NCI-H187 treated with DMSO at 0.1 percent for 48 hours (cell line): Measurements from ENCODE around the gene FARS2.
A peak's percentile ranks its signal among the peaks of the same experiment; 100 is the strongest.
"Not testable (repeated sequence)": the region's sequence is repeated elsewhere in the genome, so short reads cannot be mapped to it uniquely, and the experiment has no call there.

Source experiments
- DNase-seq: peaks from one replicate; lab custom pipeline; 2025; lab: John Stamatoyannopoulos, UW

FARS2 gene

DNA sequence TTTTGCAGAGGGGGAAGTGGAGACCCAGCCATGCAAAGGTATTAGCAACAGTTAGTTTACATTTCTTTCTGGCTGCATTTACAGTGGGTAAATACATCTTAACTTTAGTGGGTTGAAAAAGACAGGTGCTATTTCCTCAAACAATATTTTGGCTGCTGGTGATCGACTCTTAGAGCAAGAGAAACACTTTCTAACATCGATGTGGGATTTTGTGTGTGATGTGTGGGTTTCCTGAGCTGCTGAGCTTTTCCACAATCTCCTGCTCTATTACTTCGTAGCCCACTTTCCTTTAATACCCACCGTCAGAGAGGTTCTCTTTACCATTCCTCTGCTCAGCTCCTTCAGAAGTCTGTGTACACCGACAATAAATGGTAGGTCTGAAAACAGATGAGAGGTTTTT is 406.4 kb downstream of the FARS2 start:
- DNase-seq = no peak

DNA sequence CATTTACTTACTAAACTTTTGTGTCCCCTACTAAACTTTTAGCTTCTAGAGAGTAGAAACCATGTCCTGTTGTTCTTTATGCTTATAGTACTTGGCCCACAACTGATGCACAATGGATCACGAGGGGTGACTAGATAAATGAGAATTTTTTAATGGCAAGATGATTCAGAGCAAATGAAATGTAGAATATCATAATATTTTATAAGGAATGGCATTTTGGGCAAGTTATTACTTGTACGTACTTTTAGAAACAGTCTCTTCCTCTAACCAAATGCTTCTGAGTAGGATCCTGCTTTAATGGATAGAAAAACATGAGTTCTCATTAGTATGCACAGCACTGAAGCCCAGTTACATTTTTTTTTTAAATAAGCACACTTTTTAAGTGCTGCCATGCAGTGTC is 409.1 kb downstream of the FARS2 start:
- DNase-seq = no peak

DNA sequence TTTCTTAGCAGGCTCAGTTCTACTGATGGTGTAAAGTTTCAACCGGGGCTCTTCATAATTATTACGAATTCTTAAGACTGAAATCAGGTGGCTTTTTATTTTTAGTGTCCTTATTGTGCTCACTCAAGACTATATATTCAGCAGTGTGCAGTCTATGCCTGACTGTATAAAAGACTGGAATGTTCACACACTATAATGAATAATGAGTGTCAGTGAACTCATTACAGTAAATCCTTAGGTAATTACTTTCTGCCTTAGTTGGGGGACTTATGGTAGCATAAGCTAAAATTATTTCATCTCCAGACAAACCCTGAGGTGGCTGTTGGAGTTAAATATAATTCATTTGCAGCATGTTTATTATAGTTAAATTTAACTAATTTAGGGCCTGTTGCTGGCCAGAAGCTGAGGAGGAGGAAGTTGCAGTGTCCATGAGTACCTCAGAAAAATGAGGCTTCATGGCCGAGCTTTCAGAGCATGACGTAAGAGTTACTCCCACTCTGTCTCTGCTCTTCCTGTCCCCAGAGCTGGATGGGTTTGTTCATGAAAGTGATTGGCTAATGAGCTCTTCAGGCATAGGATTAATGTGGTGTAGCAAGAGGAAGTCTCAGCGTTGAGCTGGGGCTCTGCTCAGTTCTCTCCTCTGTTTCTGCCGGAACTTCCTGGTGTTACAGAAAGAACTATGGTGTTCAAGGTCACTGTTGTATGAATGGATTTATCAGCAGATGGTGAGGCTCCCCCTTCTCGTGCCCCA is 409.7 kb downstream of the FARS2 start:
- DNase-seq = peak; percentile 9

DNA sequence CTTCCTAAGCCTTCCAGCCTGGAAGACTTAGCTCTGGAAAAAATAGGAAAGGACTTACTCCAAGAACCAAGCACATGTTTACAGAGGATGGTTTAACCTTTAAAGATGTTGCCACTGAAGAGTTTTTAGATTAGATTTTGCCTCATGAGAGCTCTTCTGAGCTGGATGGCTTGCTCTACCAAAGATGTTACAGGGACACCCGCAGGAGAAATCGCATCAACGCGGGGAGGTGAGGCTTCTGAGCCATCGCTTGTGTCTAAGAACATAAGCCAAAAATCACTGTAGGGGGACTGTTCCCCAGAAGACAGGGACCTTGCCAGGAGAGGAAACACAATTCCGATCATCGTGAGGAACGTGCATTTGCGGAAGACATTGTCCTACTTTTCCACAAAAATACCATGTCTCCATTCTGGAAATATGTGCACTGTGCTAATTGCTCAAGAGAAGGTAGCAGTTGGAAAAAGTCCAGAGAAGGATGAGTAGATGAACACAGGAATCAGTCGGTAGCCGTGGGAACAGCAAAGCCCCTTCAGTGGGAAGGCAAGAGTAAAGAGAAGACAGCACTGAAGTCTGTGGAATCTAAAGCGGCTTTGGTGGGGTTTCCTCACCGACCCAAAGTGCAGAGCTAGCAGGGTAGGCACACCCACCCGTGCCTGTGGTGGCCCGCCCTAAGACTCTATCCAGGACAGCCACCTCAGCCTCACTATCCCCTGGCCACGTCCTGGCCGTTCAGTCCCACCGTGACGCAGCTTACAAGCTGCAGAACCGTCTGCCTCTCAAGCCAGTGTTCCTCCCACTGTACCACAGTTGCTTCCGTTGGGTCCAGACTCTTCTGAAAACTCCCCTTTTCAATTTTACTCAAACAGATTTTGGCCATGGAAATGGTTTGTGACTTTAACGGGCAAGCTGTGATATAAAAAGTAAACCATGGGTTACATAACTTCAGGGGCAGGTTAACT is 410.6 kb downstream of the FARS2 start:
- DNase-seq = no peak

DNA sequence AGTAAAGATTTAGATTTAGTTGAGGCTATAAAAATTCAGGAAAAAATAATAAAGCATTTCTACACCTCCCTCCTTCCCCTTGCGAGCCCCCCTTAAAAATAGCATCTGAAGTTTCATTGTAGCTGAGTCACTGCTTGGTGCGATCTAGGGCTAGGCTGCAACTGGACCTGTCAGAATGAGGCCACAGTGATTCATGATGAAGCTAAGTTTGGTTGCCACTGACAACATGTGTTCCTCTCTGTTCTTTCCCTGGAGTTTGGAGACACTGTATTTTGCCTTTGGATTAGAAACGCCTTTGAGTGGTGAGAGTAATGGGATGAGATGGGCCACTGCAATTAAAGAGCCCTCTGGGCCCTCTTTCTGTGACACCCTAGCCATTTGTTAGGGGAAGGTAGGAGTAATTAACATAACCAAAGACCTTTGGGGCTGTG is 411.3 kb downstream of the FARS2 start:
- DNase-seq = no peak

DNA sequence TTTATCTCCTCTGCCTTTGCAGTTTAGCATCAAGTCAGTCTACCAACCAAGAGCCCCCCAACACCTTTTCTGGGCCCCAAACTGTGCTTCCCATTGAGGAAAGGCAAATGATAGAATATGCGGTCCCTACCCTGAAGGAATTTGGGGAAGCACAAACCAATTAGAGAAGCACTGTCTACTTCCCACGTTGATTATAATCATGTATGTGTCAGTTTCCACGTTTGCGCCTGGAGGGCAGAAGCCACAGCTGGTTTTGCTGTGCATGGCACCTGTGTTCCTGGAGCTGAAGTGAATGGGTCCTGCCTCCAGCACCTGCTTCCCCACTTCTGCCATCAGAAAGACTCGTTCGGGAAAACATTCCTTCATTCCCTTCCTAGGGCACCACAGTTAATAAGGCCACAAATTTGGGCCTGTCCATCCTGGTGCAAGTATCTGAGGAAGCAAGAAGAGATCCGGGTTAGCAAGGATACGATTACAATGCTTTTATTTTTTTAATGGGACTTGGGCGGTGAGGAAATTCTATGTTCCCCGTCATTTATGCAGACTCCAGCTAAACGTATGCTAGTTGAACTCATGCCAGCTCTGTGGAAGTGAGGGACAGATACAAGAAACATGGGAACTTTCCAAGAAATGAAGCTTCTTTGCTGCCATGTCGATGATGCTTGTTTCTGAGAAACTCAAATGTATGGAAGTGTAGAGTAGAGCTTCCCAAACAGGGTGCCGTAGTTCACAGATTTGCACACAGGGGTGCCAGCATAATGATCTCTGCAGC is 411.9 kb downstream of the FARS2 start:
- DNase-seq = no peak

DNA sequence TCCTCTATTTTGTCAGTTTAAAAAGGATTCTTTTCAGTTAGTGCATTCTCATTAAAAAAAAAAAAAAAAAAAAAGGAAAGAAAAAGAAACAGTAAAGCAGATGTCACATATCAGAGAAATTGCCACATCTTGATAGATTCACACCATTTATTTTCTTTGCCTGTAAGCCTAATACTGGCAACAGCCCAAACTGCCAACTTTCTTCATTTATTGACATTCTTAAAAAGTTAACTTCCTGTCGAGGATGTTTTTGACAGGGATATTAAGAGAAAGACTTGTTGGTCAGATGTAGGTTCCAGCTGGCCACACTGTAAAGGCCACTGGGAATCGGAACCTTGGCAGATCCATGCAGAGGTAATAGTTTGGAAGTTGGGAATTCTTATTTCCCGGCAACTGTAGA is 412.8 kb downstream of the FARS2 start:
- no peak for DNase-seq

DNA sequence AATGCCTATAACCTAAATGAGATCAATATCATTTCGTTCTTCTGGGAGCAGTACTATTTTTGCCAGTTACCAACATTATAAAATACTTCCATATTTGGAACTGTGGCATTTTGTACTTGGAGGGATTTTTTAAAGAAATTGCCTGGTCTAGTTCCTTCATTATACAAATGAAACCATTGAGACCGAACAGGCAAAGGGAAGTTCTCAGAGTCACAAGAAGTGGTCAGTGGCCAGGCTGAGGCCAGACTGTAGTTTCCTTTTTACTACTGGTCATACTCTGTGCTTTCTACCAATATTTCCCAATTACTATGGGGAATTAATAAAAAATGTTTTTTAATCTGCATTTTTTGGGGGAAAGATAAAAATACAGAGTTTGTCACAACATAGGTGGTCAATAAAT is 413.4 kb downstream of the FARS2 start:
- no peak for DNase-seq

DNA sequence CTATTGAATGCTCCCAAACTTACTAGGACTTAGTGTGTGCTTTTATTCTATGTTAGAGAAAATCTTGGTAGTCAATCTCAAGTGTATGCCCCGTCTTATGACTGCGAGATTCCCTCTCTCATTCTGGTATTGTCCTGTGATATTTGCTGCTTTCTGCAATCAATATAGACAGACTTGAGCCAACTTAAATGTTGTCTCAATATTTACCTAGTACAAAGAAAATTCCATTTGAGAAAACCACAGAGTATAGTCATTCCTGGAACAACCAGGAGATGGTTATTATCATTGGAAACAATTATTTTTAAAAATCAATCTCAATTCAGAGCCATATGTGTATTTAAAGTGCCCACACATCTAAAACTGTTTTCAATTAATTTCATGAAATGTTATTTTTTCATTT is 415.4 kb downstream of the FARS2 start:
- DNase-seq = no peak

DNA sequence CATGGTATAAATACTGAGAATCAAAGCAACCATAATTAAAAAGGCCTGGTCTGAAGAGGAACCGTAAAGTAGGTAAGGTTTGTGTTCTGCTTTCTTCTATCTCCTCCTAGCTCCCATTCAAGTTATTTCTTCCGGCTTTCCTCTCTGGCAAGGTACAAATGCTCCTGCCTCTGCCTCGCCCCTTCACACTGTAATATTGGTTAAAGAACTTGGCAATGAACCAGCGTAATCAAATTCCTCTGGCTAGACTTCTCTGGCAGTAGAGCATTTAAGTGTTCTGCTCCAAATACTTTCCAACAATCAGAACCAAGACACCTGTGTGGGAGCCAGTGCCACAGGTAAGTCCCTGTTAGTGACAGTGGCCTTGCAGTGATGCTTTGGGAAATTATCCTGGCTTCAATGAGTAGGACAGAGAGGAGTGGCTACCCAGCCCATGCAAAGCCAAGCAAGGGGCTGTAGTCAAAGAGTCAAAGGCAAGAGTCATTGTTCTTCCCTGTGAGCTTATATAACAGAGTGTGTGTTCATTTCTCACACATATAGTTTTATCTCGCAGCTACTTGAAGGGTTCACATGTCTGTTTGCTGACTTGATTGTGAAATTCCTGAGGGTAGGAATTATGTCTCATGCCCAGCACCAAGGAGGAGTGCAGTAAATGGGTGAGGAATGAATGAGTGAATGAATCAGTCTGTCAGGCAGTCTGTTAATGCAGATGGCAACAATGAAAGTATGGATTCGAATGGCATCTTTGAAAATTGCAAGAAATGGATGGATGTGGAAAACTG is 416.1 kb downstream of the FARS2 start:
- no peak for DNase-seq

DNA sequence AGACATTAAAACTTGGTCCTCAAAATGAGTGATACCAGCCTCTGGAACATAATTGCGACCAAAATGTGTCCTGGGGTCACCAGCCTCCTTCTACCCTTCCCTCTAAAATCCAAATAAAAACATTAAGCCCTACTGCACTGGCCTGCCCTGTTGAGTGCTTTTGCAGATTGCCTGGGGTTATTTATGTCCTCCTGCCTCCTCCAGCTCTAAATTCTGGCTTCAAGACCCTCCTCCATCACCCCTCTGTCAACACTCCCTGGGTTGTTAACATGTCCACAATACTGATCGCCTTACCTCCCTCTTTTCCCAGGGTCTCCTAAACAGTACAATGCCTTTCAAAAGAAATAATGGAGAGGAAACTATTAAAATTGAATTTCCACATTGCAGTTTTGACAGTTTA is 418.0 kb downstream of the FARS2 start:
- no peak for DNase-seq

DNA sequence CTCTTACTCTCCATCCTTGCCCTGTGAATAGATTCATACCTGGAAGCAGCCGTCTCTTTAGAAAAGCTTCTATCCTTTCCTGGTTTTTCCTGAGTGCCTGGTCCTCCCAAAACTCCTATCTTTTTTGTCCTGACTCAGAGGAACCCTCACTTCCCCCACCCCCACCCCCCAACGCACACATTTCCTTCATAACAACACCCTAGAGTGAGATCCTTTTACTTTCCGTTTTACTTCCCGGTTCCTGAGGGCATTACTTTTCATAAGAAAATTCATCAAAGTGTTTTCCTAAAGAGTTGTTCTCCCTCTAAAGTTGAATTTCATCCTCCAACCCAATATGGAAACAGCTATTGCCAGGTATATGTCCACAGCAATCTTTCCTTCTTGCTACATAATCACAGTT is 418.4 kb downstream of the FARS2 start:
- no peak for DNase-seq

DNA sequence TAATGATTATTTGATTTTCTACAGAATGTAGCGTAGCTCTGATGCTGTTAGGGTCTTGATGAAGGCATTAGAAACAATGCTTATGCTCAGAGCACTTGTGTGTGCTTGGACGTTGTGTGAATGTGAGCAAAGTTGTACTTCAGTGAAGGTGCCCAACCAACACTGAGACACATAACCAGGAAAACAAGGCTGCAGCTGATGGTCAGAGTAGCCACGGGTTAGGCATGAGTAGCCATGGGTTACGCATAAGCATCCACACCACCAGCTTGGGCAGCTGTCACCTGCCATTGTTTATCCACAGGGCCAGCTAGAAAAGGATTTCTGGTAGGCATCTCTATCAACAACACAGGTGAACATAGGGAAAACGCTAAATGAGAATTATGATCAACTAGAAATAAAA is 418.8 kb downstream of the FARS2 start:
- DNase-seq = no peak

DNA sequence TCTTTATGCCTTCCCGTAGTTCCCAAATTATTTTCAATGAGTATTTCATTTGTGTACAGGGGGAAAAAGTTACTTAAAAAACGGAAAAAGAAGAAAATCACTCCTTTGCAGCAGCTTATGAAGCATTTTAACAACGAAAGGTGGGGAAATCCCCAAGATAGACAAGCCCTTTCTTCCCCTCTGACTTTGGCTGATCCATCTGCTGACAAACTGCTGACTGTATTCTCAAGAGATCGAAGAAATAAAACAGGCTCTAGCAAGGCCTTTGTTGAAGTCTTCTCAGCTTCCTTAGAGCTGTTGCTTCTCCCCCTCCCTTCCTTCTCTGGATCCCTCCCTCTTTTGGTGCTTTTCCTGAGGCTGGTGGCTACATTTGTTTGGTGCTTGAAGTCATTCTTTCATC is 420.2 kb downstream of the FARS2 start:
- DNase-seq = no peak

DNA sequence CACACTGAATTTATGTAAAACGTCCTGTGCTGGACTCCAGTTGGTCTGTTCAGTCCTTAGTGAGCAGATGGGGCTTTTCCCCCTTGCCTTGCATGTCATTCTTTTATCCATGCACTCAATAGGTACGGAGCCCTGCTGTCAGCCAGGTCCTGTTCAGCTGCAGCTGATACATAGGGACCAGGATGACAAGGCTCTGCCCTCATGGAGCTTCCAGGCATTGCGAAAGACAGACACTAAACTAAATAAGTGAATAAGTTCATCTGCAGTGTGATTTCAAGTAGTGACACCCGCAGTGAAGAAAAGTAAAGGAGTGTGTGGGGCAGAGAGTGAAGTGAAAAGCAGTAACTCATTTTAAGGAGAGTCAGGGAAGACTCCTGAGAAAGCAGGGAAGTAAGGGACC is 421.2 kb downstream of the FARS2 start:
- DNase-seq = no peak

DNA sequence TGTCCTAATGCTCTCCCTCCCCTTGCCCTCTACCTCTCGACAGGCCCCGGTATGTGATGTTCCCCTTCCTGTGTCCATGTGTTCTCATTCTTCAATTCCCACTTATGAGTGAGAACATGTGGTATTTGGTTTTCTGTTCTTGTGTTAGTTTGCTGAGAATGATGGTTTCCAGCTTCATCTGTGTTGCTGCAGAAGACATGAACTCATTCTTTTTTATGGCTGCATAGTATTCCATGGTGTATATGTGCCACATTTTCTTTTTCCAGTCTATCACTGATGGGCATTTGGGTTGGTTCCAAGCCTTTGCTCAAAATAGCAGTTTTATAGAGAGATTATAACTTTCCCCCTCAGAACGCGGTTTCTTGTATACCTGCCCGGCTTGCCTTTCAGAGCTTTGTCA is 422.4 kb downstream of the FARS2 start:
- not testable (repeated sequence) for DNase-seq

DNA sequence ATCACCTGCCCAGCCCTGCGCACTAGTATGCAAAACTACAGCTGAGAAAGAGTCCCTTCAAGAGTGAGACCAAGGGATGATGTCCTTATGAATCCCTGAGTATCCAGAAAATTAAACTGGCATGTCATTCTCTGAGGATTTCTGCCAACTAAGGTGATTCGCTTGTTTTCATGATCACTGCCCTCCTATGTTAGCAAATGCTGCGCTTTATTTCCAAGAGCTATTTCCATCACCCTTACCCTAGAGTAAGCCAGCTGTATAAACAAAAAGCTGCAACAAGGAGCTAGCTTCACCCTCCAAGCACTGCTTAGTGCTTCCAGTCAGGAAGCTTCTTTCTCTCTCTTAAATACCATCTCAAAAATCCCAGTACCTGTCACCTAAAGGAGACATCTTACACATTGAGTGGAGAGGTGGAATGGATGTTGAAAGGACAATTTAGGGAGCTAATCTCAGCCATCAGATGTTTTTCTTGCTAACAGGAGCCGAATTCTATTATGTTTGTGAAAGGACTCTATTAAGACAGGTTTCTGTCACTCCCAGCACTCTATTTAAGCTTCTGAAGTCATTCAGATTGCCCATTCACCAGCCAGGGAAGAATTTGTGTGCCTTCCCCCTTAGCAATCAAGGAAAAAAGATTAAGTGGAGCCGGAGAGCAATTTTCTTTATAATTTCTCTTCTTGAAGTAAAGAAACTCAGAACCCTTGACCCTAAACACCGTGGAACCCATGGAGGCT is 423.2 kb downstream of the FARS2 start:
- DNase-seq = no peak

DNA sequence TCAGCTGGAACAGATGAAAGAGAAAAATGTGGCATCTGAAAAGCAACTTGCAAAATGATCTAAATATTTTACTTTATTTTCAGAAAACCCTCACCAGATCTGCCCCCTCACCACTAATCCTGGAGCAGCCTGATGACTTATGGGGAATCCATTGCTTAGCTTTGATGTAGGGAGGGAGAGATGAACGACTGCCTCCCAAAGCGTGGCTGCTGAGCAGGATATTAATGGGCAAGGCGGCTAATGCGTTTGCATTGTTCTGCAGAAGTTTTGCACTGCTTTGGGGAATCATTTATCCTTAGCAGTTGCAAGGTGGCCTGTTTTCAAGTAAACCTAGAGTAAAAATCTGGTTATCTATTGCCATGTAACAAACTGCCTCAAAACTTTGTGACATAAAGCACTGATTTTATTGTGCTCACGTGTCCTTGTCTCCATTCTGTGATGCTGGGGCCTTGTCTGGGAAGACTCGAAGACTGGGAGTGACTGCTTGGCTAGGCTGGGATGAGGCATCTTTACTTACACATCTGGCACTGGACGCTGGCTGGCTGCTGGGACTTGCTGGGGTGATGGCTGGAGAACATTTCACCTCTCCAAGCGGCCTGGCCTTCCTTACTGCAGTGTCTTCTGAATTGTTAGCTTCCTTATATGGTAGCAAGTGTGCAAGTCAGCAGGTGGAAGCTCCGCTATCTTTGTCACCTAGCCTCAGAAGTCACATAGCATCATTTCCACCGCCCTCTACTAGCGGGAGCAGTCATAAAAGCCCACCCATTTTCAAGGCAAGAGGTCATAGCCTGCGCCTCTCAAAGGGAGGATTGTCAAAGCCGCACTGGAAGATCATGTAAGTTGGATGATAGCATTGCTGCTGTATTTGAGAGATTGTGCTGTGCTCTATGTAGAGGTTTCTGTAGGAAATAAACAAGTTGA is 432.2 kb downstream of the FARS2 start:
- DNase-seq = no peak

DNA sequence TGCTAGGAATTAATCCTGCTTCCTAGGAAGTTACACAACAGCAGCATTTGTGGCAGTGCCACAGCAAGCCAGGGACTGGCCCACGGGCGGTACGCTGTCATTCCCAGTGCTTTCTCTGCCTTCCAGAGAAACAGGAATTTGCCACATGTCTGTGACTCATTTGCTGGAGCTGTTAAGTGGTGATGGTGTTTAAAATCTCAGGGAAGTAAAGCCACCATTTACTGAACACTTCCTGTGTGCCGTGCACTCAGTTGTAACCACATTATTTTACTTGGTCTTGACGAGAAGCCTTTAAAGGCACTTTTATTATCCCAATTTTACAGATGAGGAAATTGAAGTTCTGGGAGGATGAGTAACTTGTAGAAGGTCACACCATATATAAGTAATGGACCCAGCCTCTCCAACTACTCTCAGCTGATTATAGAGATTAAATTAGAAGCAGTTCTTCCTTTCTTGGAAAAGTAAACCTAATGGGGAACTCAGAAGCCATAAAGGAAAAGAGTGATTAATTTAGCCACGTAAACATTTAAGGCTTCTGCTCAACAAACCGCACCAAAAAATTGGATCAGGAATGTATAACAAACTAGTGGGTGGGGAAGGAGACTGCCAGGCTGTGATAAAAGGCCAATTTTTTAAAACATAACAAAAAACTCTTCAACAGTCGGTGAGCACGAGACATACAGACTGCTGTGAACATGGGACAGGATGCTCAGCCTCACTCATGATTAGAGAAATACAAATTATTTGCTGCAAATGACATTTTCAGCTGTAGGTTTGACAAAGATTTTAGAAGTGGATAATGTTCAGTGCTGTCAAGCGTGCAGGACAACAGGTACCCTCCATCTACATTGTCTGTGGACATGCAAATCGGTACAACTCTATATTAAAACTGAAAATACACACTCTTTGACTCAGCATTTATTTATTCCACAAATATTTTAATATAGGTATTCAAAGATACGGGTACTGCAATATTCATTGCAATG is 434.2 kb downstream of the FARS2 start:
- DNase-seq = no peak
